Tibial nerve (tissue), 4 donors: ENCODE data around the gene FAM193B. TPM values are rescaled to one million over a fixed set of nuclear protein-coding genes. Genes with fewer than 3 reads are reported as not detected.

Experiments
- DNase-seq, 2 donors: peaks; one replicate each; pipeline ENCODE4 v3.0.0-alpha.2; 2019; ENCODE audit warnings: low spot score in 2 of 2
- H3K27ac ChIP-seq, 4 donors: fragments of 200-600 bp; sonication (generic) in 3 of 4; one replicate each; pipeline ENCODE4 v1.5.1; 2017 to 2019; ENCODE audit warnings: mild to moderate bottlenecking in 1 of 4
- H3K27me3 ChIP-seq, 2 donors: fragments of 200-600 bp; sonication (generic) in 1 of 2; one replicate each; pipeline versions ENCODE4 v1.5.1 to v1.6.0; 2017 to 2019
- H3K36me3 ChIP-seq, 3 donors: fragments of 200-600 bp; sonication (generic); one replicate each; pipeline ENCODE4 v1.5.1; 2018 to 2019
- H3K4me1 ChIP-seq, 4 donors: fragments of 200-600 bp; sonication (generic) in 3 of 4; one replicate each; pipeline ENCODE4 v1.5.1; 2017 to 2019
- H3K4me3 ChIP-seq, 4 donors: fragments of 200-600 bp; sonication (generic) in 3 of 4; one replicate each; pipeline ENCODE4 v1.5.1; 2017 to 2019; ENCODE audit warnings: mild to moderate bottlenecking in 1 of 4, moderate library complexity in 1 of 4
- H3K9me3 ChIP-seq, 4 donors: fragments of 200-600 bp; sonication (generic) in 3 of 4; one replicate each; pipeline ENCODE4 v1.5.1; 2017 to 2019
- CTCF ChIP-seq, 5 experiments: fragments of 200-600 bp in 3 of 5; fragments of 450-650 bp in 2 of 5; sonication (generic) in 3 of 5; IDR thresholded peaks; one replicate each; pipeline ENCODE4 v1.5.1; 2016 to 2019; ENCODE audit warnings: antibody characterized with exemption in 5 of 5, mild to moderate bottlenecking in 3 of 5, moderate library complexity in 2 of 5
- EP300 ChIP-seq, 2 donors: sonication (generic); formaldehyde crosslinking; IDR thresholded peaks; one replicate each; pipeline ENCODE4 v1.6.1; 2017; ENCODE audit warnings: antibody characterized with exemption in 2 of 2, mild to moderate bottlenecking in 1 of 2
- POLR2A ChIP-seq, 2 donors: fragments of 450-650 bp; IDR thresholded peaks; one replicate each; pipeline ENCODE4 v1.6.1; 2017; ENCODE audit warnings: antibody characterized with exemption in 2 of 2, mild to moderate bottlenecking in 2 of 2, moderate library complexity in 2 of 2
- WGBS, 2 donors: methylation state at CpG; one replicate each; pipeline ENCODE4 v1.1.5; 2018; 5-methylcytosine and 5-hydroxymethylcytosine counted together
- total RNA-seq, 4 donors: library from RNA; depleted of rRNA; stranded (reverse); fragments of >200 nt; gene quantifications; one replicate each; pipeline ENCODE4 v1.1.0, GENCODE V29; 2016

The FAM193B gene
- total RNA-seq, 4 donors from 2014 or later = 82.4 to 152 (median 115) TPM

GRCh38 chr5:177475563-177476427 is 78.6 kb downstream of the FAM193B start:
- no peak for DNase-seq
- peak overlapping the region in 3 of 4 donors; percentile 23 to 97 (median 81) for H3K27ac ChIP-seq
- no peak overlapping the region for H3K4me3 ChIP-seq
- H3K36me3 ChIP-seq = no peaks in the 10 kb centered on the region
- TF ChIP-seq CTCF (IDR thresholded peaks at IDR 0.05) (no peak), POLR2A (IDR thresholded peaks at IDR 0.05) (no peak), EP300 (IDR thresholded peaks at IDR 0.05) (no peak)
- no peaks in the 10 kb centered on the region for H3K27me3 ChIP-seq
- peaks cover 0 to 85% (median 29%) of the 10 kb centered on the region in 4 donors for H3K4me1 ChIP-seq
- H3K9me3 ChIP-seq = no peaks in the 10 kb centered on the region
- WGBS, 2 donors = 57 to 63% methylated on average over 11 of the region's 11 CpGs

- Histone ChIP-seq H3K27me3 (no peaks in the 10 kb centered on the region), H3K27ac (peak overlapping the region in 2 of 4 donors; percentile 93 to 97), H3K4me3 (no peak overlapping the region), H3K36me3 (no peaks in the 10 kb centered on the region), H3K9me3 (no peaks in the 10 kb centered on the region), H3K4me1 (peaks cover 0 to 86% (median 30%) of the 10 kb centered on the region in 4 donors)
- TF ChIP-seq EP300 (IDR thresholded peaks at IDR 0.05) = no peak
- no peak for TF ChIP-seq POLR2A (IDR thresholded peaks at IDR 0.05)
- 45 to 50% methylated on average over 4 of the region's 4 CpGs for WGBS, 2 donors
- no peak for DNase-seq
Measured at GRCh38 chr5:177474846-177475562, 79.4 kb downstream of the FAM193B start.

GRCh38 chr5:177474002-177474476 is 80.3 kb downstream of the FAM193B start:
- H3K36me3 ChIP-seq = no peaks in the 10 kb centered on the region
- no peaks in the 10 kb centered on the region for H3K27me3 ChIP-seq
- H3K4me1 ChIP-seq = peaks cover 0 to 86% (median 30%) of the 10 kb centered on the region in 4 donors
- H3K4me3 ChIP-seq = peak overlapping the region in 2 of 4 donors; percentile 69 to 74
- TF ChIP-seq EP300 (IDR thresholded peaks at IDR 0.05) (no peak), CTCF (IDR thresholded peaks at IDR 0.05) (no peak)
- H3K27ac ChIP-seq = peak overlapping the region; percentile 68 to 97 (median 88)
- 32 to 46% methylated on average over 7 of the region's 7 CpGs for WGBS, 2 donors
- no peaks in the 10 kb centered on the region for H3K9me3 ChIP-seq
- DNase-seq = no peak

GRCh38 chr5:177473443-177474001 is 80.8 kb downstream of the FAM193B start, which contains the start of gene DBN1:
Gene DBN1, minus strand, starts transcription at chr5:177473634. Its CDS starts 113 bp downstream, at chr5:177473521.
- no peaks in the 10 kb centered on the region for H3K27me3 ChIP-seq
- H3K4me3 ChIP-seq = peak within 1 kb of the TSS; percentile 69 to 85 (median 76)
- no peak for DNase-seq
- 5% methylated on average over 10 to 22 of the region's 69 CpGs for WGBS, 2 donors
- no peaks in the 10 kb centered on the region for H3K9me3 ChIP-seq
- peak within 1 kb of the TSS; percentile 68 to 97 (median 88) for H3K27ac ChIP-seq
- peaks cover 0 to under 1% (median 0%) of the 10 kb centered on the region in 3 donors for H3K36me3 ChIP-seq
- peaks cover 0 to 86% (median 25%) of the 10 kb centered on the region in 4 donors for H3K4me1 ChIP-seq
- no peak for TF ChIP-seq CTCF (IDR thresholded peaks at IDR 0.05)
- TF ChIP-seq EP300 (IDR thresholded peaks at IDR 0.05) = no peak
- no peak for TF ChIP-seq POLR2A (IDR thresholded peaks at IDR 0.05)
